Eye (tissue), 1 donor: Measurements from ENCODE around the gene ADCY2.

Experiments
- DNase-seq: peaks from one replicate; pipeline ENCODE4 v3.0.0-alpha.2; 2015

ADCY2 gene

GRCh38 chr5:7671381-7671993, 275.5 kb downstream of the ADCY2 start:
- peak; percentile 8 for DNase-seq

- DNase-seq, result no peak
Observed at GRCh38 chr5:7673658-7674057, 277.7 kb downstream of the ADCY2 start.

- no peak for DNase-seq
Observed at GRCh38 chr5:7676455-7676854, 280.5 kb downstream of the ADCY2 start.

- peak; percentile 13 for DNase-seq
Observed at GRCh38 chr5:7678030-7678429, 282.1 kb downstream of the ADCY2 start.

- no peak for DNase-seq
Observed at GRCh38 chr5:7679663-7680062, 283.7 kb downstream of the ADCY2 start.

GRCh38 chr5:7680260-7680659, 284.3 kb downstream of the ADCY2 start:
- no peak for DNase-seq

- DNase-seq, result no peak
Observed at GRCh38 chr5:7682379-7682778, 286.4 kb downstream of the ADCY2 start.

- DNase-seq, result no peak
Observed at GRCh38 chr5:7683753-7684152, 287.8 kb downstream of the ADCY2 start.

- DNase-seq, result no peak
Observed at GRCh38 chr5:7684826-7685225, 288.9 kb downstream of the ADCY2 start.

GRCh38 chr5:7686794-7687193, 290.9 kb downstream of the ADCY2 start:
- no peak for DNase-seq

- DNase-seq, result peak; percentile 3
Observed at GRCh38 chr5:7690557-7690956, 294.6 kb downstream of the ADCY2 start.

GRCh38 chr5:7705261-7705660, 309.3 kb downstream of the ADCY2 start:
- DNase-seq, result no peak

- DNase-seq, result no peak
Observed at GRCh38 chr5:7705736-7706135, 309.8 kb downstream of the ADCY2 start.

GRCh38 chr5:7706256-7706655, 310.3 kb downstream of the ADCY2 start:
- no peak for DNase-seq

- DNase-seq, result no peak
Observed at GRCh38 chr5:7714119-7714518, 318.2 kb downstream of the ADCY2 start.

- no peak for DNase-seq
Observed at GRCh38 chr5:7714697-7715096, 318.8 kb downstream of the ADCY2 start.

- no peak for DNase-seq
Observed at GRCh38 chr5:7717691-7718090, 321.8 kb downstream of the ADCY2 start.

- DNase-seq, result peak; percentile 54
Observed at GRCh38 chr5:7728076-7728475, 332.1 kb downstream of the ADCY2 start.

GRCh38 chr5:7741415-7742065, 345.6 kb downstream of the ADCY2 start:
- DNase-seq, result no peak

- no peak for DNase-seq
Observed at GRCh38 chr5:7742241-7742656, 346.3 kb downstream of the ADCY2 start.

- peak; percentile 91 for DNase-seq
Observed at GRCh38 chr5:7745882-7746610, 350.1 kb downstream of the ADCY2 start.

GRCh38 chr5:7747728-7748127, 351.8 kb downstream of the ADCY2 start:
- DNase-seq, result no peak

- DNase-seq, result no peak
Observed at GRCh38 chr5:7749626-7750025, 353.7 kb downstream of the ADCY2 start.

GRCh38 chr5:7751874-7752273, 355.9 kb downstream of the ADCY2 start:
- DNase-seq, result no peak
